RWPE1 (cell line): ENCODE results near the gene TGM5.
"Not testable (repeated sequence)": the region's sequence is repeated elsewhere in the genome, so short reads cannot be mapped to it uniquely, and the experiment has no call there.

Experiments
- CTCF ChIA-PET: fragments of 350-600 bp; sonication (Branson Sonifier 250); formaldehyde crosslinking; extraction: SDS; loops from one replicate; lab custom pipeline; 2021; lab: Yijun Ruan, JAX
- POLR2A ChIA-PET: fragments of 400-600 bp; formaldehyde crosslinking; extraction: SDS; loops from one replicate; lab custom pipeline; 2020; ENCODE audit warnings: antibody characterized with exemption; ENCODE audit not compliant: low non-redundant PET; lab: Yijun Ruan, JAX
- DNase-seq: peaks from one replicate; pipeline ENCODE4 v3.0.0; 2012; ENCODE audit warnings: low spot score
- H3K27ac ChIP-seq: fragments of 450-650 bp; 2 replicates; pipeline ENCODE4 v1.5.1; 2017
- TF ChIP-seq, protein P1 (sequence below): fragments of 450-650 bp; conservative IDR thresholded peaks from 2 replicates; pipeline ENCODE4 v1.5.1; 2017; ENCODE audit warnings: low read depth, mild to moderate bottlenecking

TGM5 gene

DNA sequence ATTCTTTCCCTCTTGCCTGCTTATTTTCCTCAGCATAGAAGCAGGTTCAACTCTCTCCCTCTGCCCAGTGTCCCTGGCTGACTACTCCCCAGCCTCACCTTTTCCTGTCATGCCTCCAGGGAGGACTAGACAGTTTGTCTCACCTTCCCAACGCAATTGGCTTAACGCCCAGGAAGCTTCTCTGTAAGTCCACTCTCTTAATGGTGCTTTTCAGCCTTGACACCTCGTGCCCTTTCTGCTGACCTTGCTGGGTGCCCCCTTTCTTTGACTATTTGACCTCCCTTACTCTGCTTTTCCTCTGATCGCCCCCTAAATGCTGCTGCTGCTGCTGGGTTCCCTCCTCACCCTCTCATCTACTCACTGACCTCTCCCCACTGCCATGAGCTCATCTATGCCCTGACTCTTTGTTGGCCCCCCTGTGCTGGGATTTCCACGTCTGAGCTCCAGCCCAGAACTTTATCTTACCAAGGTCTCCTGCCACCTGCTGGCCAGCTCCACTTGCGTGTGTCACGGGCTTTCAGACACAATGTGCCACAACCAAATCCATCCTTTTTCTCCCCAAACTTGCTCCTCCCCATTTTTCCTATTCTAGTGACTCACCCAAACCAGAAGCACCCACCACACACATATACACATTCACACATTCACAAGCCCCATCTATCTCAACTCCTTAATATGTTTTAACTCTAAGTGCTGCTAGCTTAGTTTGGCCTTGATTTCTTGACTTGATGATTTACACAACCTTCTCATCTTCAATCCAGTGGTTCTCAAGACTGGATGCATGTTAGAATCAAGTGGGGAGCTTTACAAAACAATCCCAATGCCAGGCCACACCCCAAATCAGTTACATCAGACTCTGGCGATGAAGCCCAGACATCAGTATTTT lies 62.5 kb downstream of the TGM5 start:
- ChIA-PET POLR2A (no interaction called here), CTCF (interaction anchor here (0.5 to 1.5 kb wide), 10 partner anchors 9 to 500 kb away, joined by 3 to 7 read pairs (median 3); partner anchors contain the start of gene CCNDBP1)
- TF ChIP-seq, protein P1, sequence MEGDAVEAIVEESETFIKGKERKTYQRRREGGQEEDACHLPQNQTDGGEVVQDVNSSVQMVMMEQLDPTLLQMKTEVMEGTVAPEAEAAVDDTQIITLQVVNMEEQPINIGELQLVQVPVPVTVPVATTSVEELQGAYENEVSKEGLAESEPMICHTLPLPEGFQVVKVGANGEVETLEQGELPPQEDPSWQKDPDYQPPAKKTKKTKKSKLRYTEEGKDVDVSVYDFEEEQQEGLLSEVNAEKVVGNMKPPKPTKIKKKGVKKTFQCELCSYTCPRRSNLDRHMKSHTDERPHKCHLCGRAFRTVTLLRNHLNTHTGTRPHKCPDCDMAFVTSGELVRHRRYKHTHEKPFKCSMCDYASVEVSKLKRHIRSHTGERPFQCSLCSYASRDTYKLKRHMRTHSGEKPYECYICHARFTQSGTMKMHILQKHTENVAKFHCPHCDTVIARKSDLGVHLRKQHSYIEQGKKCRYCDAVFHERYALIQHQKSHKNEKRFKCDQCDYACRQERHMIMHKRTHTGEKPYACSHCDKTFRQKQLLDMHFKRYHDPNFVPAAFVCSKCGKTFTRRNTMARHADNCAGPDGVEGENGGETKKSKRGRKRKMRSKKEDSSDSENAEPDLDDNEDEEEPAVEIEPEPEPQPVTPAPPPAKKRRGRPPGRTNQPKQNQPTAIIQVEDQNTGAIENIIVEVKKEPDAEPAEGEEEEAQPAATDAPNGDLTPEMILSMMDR: peak; percentile 61
- no peak overlapping the region for H3K27ac ChIP-seq
- peak; percentile 46 for DNase-seq

- CTCF ChIA-PET: interaction anchor here (0.7 to 0.8 kb wide), 2 partner anchors 26 to 204 kb away, joined by 3 to 5 read pairs; no protein-coding TSS in a partner anchor
- POLR2A ChIA-PET: no interaction called here
- DNase-seq: no peak
- TF ChIP-seq, protein P1: no peak
- H3K27ac ChIP-seq: no peak overlapping the region
Measured at GRCh38 chr15:43199945-43200488, 66.7 kb downstream of the TGM5 start.

DNA sequence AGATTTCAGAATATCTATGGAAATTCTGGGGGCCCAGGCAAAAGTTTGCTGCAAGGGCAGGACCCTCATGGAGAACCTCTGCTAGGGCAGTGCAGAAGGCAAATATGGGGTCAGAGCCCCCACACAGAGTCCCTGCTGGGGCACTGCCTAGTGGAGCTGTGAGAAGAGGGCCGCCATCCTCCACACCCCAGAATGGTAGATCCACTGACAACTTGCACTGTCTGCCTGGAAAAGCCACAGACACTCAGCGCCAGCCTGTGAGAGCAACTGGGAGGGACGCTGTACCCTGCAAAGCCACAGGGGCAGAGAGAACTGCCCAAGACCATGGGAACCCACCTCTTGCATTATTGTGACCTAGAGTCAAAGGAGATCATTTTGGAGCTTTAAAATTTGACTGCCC lies 67.7 kb downstream of the TGM5 start:
- TF ChIP-seq, protein P1: no peak
- DNase-seq: no peak
- ChIA-PET CTCF (no interaction called here), POLR2A (no interaction called here)
- no peak overlapping the region for H3K27ac ChIP-seq

- H3K27ac ChIP-seq, DNase-seq, POLR2A ChIA-PET, CTCF ChIA-PET: not testable (repeated sequence)
Measured at GRCh38 chr15:43198556-43198955, 68.2 kb downstream of the TGM5 start.

DNA sequence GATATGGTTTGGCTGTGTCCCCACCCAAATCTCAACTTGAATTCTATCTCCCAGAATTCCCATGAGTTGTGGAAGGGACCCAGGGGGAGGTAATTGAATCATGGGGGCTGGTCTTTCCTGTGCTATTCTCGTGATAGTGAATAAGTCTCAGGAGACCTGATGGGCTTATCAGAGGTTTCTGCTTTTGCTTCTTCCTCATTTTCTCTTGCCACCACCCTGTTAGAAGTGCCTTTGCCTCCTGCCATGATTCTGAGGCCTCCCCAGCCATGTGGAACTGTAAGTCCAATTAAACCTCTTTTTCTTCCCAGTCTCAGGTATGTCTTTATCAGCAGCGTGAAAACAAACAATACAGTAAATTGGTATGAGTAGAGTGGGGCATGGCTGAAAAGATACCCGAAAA lies 69.0 kb downstream of the TGM5 start:
- POLR2A ChIA-PET, DNase-seq, CTCF ChIA-PET: not testable (repeated sequence)

DNA sequence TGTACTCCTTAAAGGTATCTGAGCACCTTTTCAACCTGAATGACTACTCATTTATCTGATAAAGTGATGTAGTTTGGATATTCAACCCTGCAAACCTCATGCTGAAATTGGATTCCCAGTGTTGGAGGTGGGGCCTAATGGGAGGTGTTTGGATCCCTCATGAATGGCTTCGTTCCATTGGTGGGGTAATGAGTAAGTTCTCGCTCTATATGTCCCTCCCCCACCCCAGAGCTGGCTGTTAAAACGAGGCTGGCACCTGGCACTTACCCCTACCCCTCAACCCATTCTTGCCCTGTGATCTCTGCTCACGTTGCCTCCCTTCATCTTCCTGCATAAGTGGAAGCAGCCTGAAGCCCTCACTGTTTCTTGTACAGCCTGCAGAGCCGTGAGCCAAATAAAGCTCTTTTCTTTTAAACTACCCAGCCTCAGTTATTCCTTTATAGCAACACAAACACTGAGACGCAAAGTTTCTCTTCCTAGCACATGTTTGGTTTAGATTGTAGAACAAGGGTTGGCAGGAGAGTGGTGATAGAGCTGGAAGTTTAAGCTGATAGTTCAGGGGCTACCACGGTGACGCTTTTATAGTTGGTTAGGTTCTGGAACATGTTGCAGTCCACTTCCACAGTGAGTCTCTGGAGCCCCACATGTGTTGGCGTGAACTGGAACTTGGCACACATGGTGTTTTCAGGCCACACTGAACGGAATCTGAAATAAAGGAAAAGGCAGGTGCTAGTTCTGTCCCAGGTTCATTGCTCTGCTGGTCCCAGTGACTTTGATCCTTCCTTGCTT lies 69.8 kb downstream of the TGM5 start:
- CTCF ChIA-PET: interaction anchor here (0.6 to 1.1 kb wide), 2 partner anchors 8 to 89 kb away, joined by 3 to 4 read pairs; no protein-coding TSS in a partner anchor
- POLR2A ChIA-PET: no interaction called here

More for the DNA sequence above, 69.0 kb downstream of the TGM5 start:
- H3K27ac ChIP-seq: not testable (repeated sequence)

More for the DNA sequence above, 69.8 kb downstream of the TGM5 start:
- no peak overlapping the region for H3K27ac ChIP-seq
- DNase-seq: no peak
- TF ChIP-seq, protein P1: no peak
